Adrenal gland (tissue), 12 donors: Measurements from ENCODE around the gene ZSWIM6. TPM values are rescaled to one million over a fixed set of nuclear protein-coding genes. Genes with fewer than 3 reads are reported as not detected.

Experiments
- DNase-seq, 7 donors: peaks; one replicate each; pipeline ENCODE4 v3.0.0-alpha.2; 2019 to 2020
- H3K27ac ChIP-seq, 5 donors: fragments of 200-600 bp; sonication (generic) in 4 of 5; 1 replicate in 3 of 5; 2 replicates in 2 of 5; pipeline versions ENCODE4 v1.5.1 to v1.8.0; 2016 to 2020; ENCODE audit warnings: mild to moderate bottlenecking in 1 of 5
- H3K27me3 ChIP-seq: fragments of 200-600 bp; 2 replicates; pipeline ENCODE4 v1.8.0; 2021
- H3K36me3 ChIP-seq, 2 donors: fragments of 200-600 bp; replicated peaks in 1 of 2; 1 replicate in 1 of 2; 2 replicates in 1 of 2; pipeline versions ENCODE4 v1.5.1 to v1.8.0; 2018 to 2022
- H3K4me1 ChIP-seq, 2 donors: fragments of 200-600 bp; replicated peaks in 1 of 2; 1 replicate in 1 of 2; 2 replicates in 1 of 2; pipeline versions ENCODE4 v1.5.1 to v1.8.0; 2018 to 2021
- H3K4me3 ChIP-seq, 4 donors: fragments of 200-600 bp; sonication (generic) in 3 of 4; one replicate each; pipeline ENCODE4 v1.5.1; 2016 to 2018
- H3K9me3 ChIP-seq, 3 donors: fragments of 200-600 bp; sonication (generic) in 1 of 3; replicated peaks in 1 of 3; 1 replicate in 2 of 3; 2 replicates in 1 of 3; pipeline versions ENCODE4 v1.5.1 to v1.8.0; 2016 to 2021
- POLR2A ChIP-seq, 2 donors: fragments of 450-650 bp; IDR thresholded peaks; one replicate each; pipeline ENCODE4 v1.6.1; 2017; ENCODE audit warnings: antibody characterized with exemption in 2 of 2, mild to moderate bottlenecking in 2 of 2, moderate library complexity in 1 of 2
- WGBS, 4 donors: extraction: QIAGEN DNeasy Blood & Tissue Kit in 2 of 4; methylation state at CpG; one replicate each; pipeline versions ENCODE4 v1.1.5 to v1.1.7; 2013 to 2017; 5-methylcytosine and 5-hydroxymethylcytosine counted together
- intact Hi-C, 2 donors: fragments of 100-400 bp; cut with DNase I; formaldehyde crosslinking; loops; one replicate each; pipeline versions ENCODE4 v1.14.1 to v1.15.0; 2022 to 2023
- polyA plus RNA-seq, 3 donors: library from polyadenylated mRNA; stranded (reverse); fragments of 200-250 nt in 2 of 3; fragments of 350-450 nt in 1 of 3; fragmentation: Illumina TruSeq in 1 of 3; extraction: RNeasy Lipid Tissue Mini Kit (QIAGEN cat#74804) in 1 of 3; gene quantifications; one replicate each; pipeline ENCODE4 v1.2.3, GENCODE V29; 2013 to 2014
- total RNA-seq, 9 donors: library from RNA; depleted of rRNA in 4 of 9; stranded (reverse); fragments of >200 nt in 4 of 9; fragments of 120-200 nt in 1 of 9; fragmentation: NEBNext Ultra II Directional in 1 of 9; extraction: Animal tissue kit (Norgen Biotek cat#: 25700) in 1 of 9; gene quantifications; one replicate each; pipeline versions ENCODE4 v1.1.0 to v1.2.4, GENCODE V29; 2013 to 2023
- TF ChIP-seq, protein P1 (sequence below), 6 experiments: fragments of 450-650 bp in 4 of 6; fragments of 200-600 bp in 2 of 6; sonication (generic) in 1 of 6; IDR thresholded peaks; 1 replicate in 5 of 6; 2 replicates in 1 of 6; pipeline versions ENCODE4 v1.5.1 to v1.8.0; 2016 to 2021; ENCODE audit warnings: antibody characterized with exemption in 6 of 6, mild to moderate bottlenecking in 2 of 6, moderate library complexity in 1 of 6
- donor health status: healthy with polysubstance abuse.
- donor health status: Bipolar disorder and iron deficiency.
- donor health status: DM: yes; HTN: yes; CAD: no.
- donor health status: DM: no; HTN: no; CAD: no.
- donor health status: DM: no; HTN: no; CAD: no.
- donor health status: DM: yes; HTN: yes; CAD: no.

Gene ZSWIM6
- total and polyA plus RNA-seq, 12 donors, result 5.5 to 14.6 (median 8.3) TPM

DNA sequence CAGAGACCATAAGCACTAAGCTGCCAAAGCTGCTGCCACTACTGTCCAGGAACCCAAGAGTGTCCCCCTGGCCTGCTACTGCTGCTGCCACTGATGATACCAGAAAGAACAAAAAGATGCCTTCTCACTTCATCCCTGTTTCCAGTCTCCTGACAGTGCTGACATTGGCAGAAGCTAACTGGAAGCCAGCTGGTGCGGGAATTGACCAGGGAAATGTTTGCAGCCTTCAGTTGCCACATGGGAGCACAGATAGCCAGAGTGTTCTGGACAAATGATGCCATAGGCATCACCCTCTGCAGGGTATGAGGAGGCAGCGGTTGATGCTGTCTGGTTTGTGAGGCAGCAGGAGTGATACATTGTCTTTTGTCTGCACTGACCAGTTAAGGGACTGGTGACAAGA lies 258.4 kb downstream of the ZSWIM6 start:
- Histone ChIP-seq H3K9me3 (no peaks in the 10 kb centered on the region), H3K27me3 (no peaks in the 10 kb centered on the region), H3K36me3 (no peaks in the 10 kb centered on the region), H3K4me3 (no peak overlapping the region), H3K27ac (no peak overlapping the region), H3K4me1 (no peaks in the 10 kb centered on the region)
- 89 to 94% (median 93%) methylated on average over 2 of the region's 2 CpGs for WGBS, 4 donors
- no peak for TF ChIP-seq POLR2A (IDR thresholded peaks at IDR 0.05)
- TF ChIP-seq, protein P1, sequence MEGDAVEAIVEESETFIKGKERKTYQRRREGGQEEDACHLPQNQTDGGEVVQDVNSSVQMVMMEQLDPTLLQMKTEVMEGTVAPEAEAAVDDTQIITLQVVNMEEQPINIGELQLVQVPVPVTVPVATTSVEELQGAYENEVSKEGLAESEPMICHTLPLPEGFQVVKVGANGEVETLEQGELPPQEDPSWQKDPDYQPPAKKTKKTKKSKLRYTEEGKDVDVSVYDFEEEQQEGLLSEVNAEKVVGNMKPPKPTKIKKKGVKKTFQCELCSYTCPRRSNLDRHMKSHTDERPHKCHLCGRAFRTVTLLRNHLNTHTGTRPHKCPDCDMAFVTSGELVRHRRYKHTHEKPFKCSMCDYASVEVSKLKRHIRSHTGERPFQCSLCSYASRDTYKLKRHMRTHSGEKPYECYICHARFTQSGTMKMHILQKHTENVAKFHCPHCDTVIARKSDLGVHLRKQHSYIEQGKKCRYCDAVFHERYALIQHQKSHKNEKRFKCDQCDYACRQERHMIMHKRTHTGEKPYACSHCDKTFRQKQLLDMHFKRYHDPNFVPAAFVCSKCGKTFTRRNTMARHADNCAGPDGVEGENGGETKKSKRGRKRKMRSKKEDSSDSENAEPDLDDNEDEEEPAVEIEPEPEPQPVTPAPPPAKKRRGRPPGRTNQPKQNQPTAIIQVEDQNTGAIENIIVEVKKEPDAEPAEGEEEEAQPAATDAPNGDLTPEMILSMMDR (IDR thresholded peaks at IDR 0.05), result no peak
- no peak for DNase-seq
- intact Hi-C loops, result no loop called here

- no peak overlapping the region for H3K27ac ChIP-seq
- TF ChIP-seq, protein P1 (IDR thresholded peaks at IDR 0.05), result no peak
- TF ChIP-seq POLR2A (IDR thresholded peaks at IDR 0.05), result no peak
- H3K4me1 ChIP-seq, result no peaks in the 10 kb centered on the region
- no peak overlapping the region for H3K4me3 ChIP-seq
- H3K9me3 ChIP-seq, result no peaks in the 10 kb centered on the region
- H3K27me3 ChIP-seq, result no peaks in the 10 kb centered on the region
- intact Hi-C loops, result no loop called here
- WGBS, 4 donors, result 79 to 94% (median 94%) methylated on average over 4 of the region's 4 CpGs
- no peak for DNase-seq
- no peaks in the 10 kb centered on the region for H3K36me3 ChIP-seq
Measured at GRCh38 chr5:61591859-61592258, 259.8 kb downstream of the ZSWIM6 start.

DNA sequence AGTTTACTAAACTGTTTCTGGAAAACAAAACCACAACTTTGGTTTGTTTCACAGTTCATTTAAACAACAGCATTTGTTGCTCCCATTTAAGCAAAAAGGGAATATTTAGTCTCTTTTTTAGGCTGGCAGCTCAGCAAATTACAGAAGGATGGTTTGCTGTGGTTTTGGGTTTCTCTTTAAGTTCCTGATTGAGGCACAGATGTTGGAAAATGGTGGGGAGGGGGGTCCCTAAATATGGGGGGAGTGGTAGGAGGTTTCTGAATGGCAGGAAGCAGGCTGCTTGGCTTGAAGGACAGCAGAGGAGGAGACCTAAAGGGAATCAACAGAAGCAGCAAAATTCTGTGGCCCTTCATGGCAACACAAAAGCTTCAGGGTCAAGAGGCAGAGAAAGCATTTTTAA lies 263.4 kb downstream of the ZSWIM6 start:
- Histone ChIP-seq H3K4me3 (no peak overlapping the region), H3K27ac (no peak overlapping the region), H3K36me3 (no peaks in the 10 kb centered on the region), H3K9me3 (no peaks in the 10 kb centered on the region), H3K27me3 (no peaks in the 10 kb centered on the region), H3K4me1 (peaks cover 0 to 8% of the 10 kb centered on the region in 2 donors)
- intact Hi-C loops, result no loop called here
- no peak for TF ChIP-seq POLR2A (IDR thresholded peaks at IDR 0.05)
- TF ChIP-seq, protein P1 (IDR thresholded peaks at IDR 0.05), result no peak
- no peak for DNase-seq

Other genes starting within 250 kb of the ZSWIM6 start
- 10 to 100 TPM; 19.1 to 71.7 (median 51.6) TPM for gene SMIM15, start 169.8 kb upstream of the ZSWIM6 start, total RNA-seq
- 10 to 100 TPM; 20.4 to 83.9 (median 26.2) TPM for gene SMIM15, start 169.8 kb upstream of the ZSWIM6 start, polyA plus RNA-seq